Calu3 (cell line): Measurements from ENCODE around the gene EPG5. TPM values are rescaled to one million over a fixed set of nuclear protein-coding genes. Genes with fewer than 3 reads are reported as not detected.
"Not testable (repeated sequence)": the region's sequence is repeated elsewhere in the genome, so short reads cannot be mapped to it uniquely, and the experiment has no call there.

Source experiments
- BruUV-seq: library from RNA; stranded (reverse); fragments of 400-500 nt; replicated peaks from 2 replicates; lab custom pipeline; 2021; lab: Mats Ljungman, UMichigan
- CTCF ChIA-PET: fragments of 300-600 bp; sonication (Branson Sonifier 250); formaldehyde crosslinking; loops from one replicate; lab custom pipeline; 2022; ENCODE audit warnings: antibody characterized with exemption; lab: Charles Lee
- DNase-seq: peaks from one replicate; pipeline ENCODE4 v3.0.0; 2022
- H3K27ac Mint-ChIP-seq: one replicate; pipeline ENCODE4 v1.8.0; 2022; ENCODE audit warnings: mixed read lengths; ENCODE audit not compliant: unreplicated experiment
- H3K27me3 Mint-ChIP-seq: one replicate; pipeline ENCODE4 v1.8.0; 2022; ENCODE audit warnings: mixed read lengths; ENCODE audit not compliant: unreplicated experiment
- H3K36me3 Mint-ChIP-seq: one replicate; pipeline ENCODE4 v1.8.0; 2022; ENCODE audit warnings: mild to moderate bottlenecking, moderate library complexity, mixed read lengths; ENCODE audit not compliant: insufficient read depth, unreplicated experiment
- H3K4me1 Mint-ChIP-seq: one replicate; pipeline ENCODE4 v1.8.0; 2022; ENCODE audit warnings: mild to moderate bottlenecking, low read depth, mixed read lengths; ENCODE audit not compliant: unreplicated experiment
- H3K4me3 Mint-ChIP-seq: one replicate; pipeline ENCODE4 v1.8.0; 2022; ENCODE audit warnings: mild to moderate bottlenecking, low read depth, moderate library complexity, mixed read lengths; ENCODE audit not compliant: unreplicated experiment
- H3K9me3 Mint-ChIP-seq: one replicate; pipeline ENCODE4 v1.8.0; 2022; ENCODE audit warnings: low read depth, mixed read lengths; ENCODE audit not compliant: unreplicated experiment
- intact Hi-C: fragments of 100-400 bp; cut with micrococcal nuclease; formaldehyde crosslinking; loops from one replicate; pipeline ENCODE4 v1.10.0; 2022; ENCODE audit not compliant: unreplicated experiment
- total RNA-seq: library from RNA; stranded (reverse); gene quantifications from 2 replicates; pipeline ENCODE4 v1.2.3, GENCODE V29; 2022
- TF ChIP-seq, protein P1 (sequence below): fragments of 200-600 bp; IDR thresholded peaks from one replicate; pipeline ENCODE4 v1.8.0; 2022; ENCODE audit warnings: antibody characterized with exemption; ENCODE audit not compliant: unreplicated experiment

The EPG5 gene
- total RNA-seq, 1 experiment from 2014 or later = 25.6 TPM

- no peak overlapping the region for H3K4me3 Mint-ChIP-seq
- H3K4me1 Mint-ChIP-seq = peaks cover 11% of the 10 kb centered on the region
- no TSS peak for BruUV-seq
- H3K9me3 Mint-ChIP-seq = no peaks in the 10 kb centered on the region
- CTCF ChIA-PET = no interaction called here
- no peaks in the 10 kb centered on the region for H3K36me3 Mint-ChIP-seq
- TF ChIP-seq, protein P1, sequence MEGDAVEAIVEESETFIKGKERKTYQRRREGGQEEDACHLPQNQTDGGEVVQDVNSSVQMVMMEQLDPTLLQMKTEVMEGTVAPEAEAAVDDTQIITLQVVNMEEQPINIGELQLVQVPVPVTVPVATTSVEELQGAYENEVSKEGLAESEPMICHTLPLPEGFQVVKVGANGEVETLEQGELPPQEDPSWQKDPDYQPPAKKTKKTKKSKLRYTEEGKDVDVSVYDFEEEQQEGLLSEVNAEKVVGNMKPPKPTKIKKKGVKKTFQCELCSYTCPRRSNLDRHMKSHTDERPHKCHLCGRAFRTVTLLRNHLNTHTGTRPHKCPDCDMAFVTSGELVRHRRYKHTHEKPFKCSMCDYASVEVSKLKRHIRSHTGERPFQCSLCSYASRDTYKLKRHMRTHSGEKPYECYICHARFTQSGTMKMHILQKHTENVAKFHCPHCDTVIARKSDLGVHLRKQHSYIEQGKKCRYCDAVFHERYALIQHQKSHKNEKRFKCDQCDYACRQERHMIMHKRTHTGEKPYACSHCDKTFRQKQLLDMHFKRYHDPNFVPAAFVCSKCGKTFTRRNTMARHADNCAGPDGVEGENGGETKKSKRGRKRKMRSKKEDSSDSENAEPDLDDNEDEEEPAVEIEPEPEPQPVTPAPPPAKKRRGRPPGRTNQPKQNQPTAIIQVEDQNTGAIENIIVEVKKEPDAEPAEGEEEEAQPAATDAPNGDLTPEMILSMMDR = no peak
- no peaks in the 10 kb centered on the region for H3K27me3 Mint-ChIP-seq
- DNase-seq = no peak
- no peak overlapping the region for H3K27ac Mint-ChIP-seq
- intact Hi-C loops = no loop called here
Observed at GRCh38 chr18:45851161-45851925, 115.8 kb downstream of the EPG5 start.

GRCh38 chr18:45850021-45850420 is 117.1 kb downstream of the EPG5 start:
- CTCF ChIA-PET = interaction anchor here (1.2 kb wide), 1 partner anchor 162 kb away, joined by 3 read pairs; no protein-coding TSS in a partner anchor
- BruUV-seq = no TSS peak
- Mint-ChIP-seq H3K36me3 (no peaks in the 10 kb centered on the region), H3K4me3 (no peak overlapping the region), H3K27me3 (no peaks in the 10 kb centered on the region), H3K4me1 (peaks cover 11% of the 10 kb centered on the region), H3K9me3 (no peaks in the 10 kb centered on the region), H3K27ac (no peak overlapping the region)
- intact Hi-C loops = no loop called here
- DNase-seq = peak; percentile 39
- TF ChIP-seq, protein P1 = no peak

GRCh38 chr18:45849529-45849928 is 117.6 kb downstream of the EPG5 start:
- H3K27ac Mint-ChIP-seq = no peak overlapping the region
- H3K4me3 Mint-ChIP-seq = no peak overlapping the region
- H3K4me1 Mint-ChIP-seq = peaks cover 11% of the 10 kb centered on the region
- H3K9me3 Mint-ChIP-seq = no peaks in the 10 kb centered on the region
- intact Hi-C loops = no loop called here
- H3K36me3 Mint-ChIP-seq = no peaks in the 10 kb centered on the region
- DNase-seq = no peak
- no peaks in the 10 kb centered on the region for H3K27me3 Mint-ChIP-seq
- BruUV-seq = no TSS peak
- CTCF ChIA-PET = interaction anchor here (1.2 kb wide), 1 partner anchor 161 kb away, joined by 3 read pairs; no protein-coding TSS in a partner anchor
- TF ChIP-seq, protein P1 = no peak

DNA sequence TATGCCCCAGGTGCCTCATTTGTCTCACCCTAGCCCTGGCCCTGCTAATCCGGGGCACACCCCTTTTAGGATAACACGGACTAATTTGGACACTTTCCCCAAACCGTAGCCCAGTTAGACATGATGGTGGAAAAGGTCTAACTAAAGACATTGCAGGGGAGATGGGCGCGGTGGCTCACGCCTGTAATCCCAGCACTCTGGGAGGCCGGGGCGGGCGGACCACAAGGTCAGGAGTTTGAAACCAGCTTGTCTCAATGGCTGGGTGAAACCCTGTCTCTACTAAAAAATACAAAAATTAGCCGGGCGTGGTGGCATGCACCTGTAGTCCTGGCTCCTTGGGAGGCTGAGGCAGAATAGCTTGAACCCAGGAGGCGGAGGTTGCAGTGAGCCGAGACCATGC is 118.5 kb downstream of the EPG5 start:
- peaks cover 11% of the 10 kb centered on the region for H3K4me1 Mint-ChIP-seq
- DNase-seq, BruUV-seq, intact Hi-C loops, H3K4me3 Mint-ChIP-seq, H3K27me3 Mint-ChIP-seq, H3K9me3 Mint-ChIP-seq, H3K27ac Mint-ChIP-seq, H3K36me3 Mint-ChIP-seq: not testable (repeated sequence)
- CTCF ChIA-PET = interaction anchor here (0.6 kb wide), 1 partner anchor 37 kb away, joined by 3 read pairs; no protein-coding TSS in a partner anchor

- Mint-ChIP-seq H3K9me3 (no peaks in the 10 kb centered on the region), H3K4me3 (no peak overlapping the region), H3K27me3 (no peaks in the 10 kb centered on the region), H3K36me3 (no peaks in the 10 kb centered on the region), H3K27ac (no peak overlapping the region), H3K4me1 (no peaks in the 10 kb centered on the region)
- CTCF ChIA-PET = no interaction called here
- BruUV-seq = no TSS peak
- no peak for DNase-seq
- TF ChIP-seq, protein P1 = no peak
- intact Hi-C loops = no loop called here
Observed at GRCh38 chr18:45847119-45847518, 120.0 kb downstream of the EPG5 start.
